Activated effector memory CD4-positive, alpha-beta T cell treated with Interleukin-2 at 50 U/mL for 16 hours (primary cell): ENCODE measurements around the gene INAFM2.

Experiments
- DNase-seq: peaks from one replicate; pipeline ENCODE4 v3.0.0-alpha.2; 2020

Gene INAFM2

DNA sequence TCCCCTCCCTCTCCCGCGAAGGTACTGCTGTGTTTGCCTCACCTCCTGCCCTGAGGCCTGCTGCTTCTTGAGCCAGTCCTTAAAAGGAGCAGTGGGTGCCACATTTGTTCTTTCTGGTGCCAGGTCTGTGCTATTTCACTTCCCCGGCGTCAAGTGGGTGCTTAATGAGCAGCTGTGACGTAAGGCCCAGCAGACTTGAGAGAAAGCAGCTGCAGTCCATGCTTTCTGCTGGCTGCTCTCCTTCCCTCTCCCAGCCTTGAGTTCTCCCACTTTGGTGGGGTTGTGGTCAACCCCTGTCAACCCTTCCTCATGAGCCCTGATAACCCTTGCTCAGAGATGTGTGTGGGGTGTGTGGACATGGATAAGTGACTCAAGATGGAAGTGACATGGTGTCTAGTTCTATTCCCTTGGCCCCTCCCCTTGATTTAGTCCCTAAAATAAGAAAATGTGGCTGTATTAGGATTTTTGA, 6.9 kb downstream of the INAFM2 start:
- DNase-seq = no peak

DNA sequence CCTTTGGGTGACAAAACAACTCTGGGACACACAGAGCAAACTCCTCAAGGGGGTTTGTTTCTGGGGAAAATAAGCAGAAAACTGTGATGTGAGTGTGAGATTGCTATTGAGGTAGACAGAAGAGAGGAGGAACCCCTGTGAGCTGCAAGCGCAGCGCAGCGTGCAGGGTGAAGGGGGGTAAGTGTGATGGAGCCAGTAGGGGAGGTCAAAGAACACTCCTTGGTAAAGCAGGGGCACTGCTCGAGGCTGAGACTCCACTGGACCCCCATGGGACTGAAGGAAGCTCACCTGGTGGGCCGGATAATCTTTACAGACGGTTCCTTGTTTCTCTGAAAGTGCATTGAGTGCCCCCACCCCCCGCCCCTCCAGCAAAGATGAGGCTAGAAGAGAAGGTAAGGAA, 7.5 kb downstream of the INAFM2 start:
- no peak for DNase-seq

DNA sequence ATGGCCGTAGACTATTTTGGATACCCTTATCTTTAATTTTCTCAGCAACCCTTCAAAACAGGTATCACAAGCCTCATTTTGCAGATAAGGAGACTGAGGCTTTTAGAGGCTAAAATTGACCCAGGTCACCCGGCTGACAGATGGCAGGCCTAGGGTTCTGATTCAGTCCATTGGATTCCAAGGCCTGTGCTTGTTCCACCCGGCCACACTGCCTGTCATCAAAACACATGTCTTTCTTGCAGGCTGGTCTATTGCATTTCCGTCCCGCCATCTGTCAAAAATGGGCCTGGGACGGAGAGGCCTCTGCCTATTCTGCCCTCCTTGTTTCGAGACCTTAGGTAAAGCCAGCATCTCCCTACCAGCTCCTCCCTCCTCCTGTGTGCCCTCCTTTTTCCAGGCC, 8.1 kb downstream of the INAFM2 start:
- DNase-seq = no peak

DNA sequence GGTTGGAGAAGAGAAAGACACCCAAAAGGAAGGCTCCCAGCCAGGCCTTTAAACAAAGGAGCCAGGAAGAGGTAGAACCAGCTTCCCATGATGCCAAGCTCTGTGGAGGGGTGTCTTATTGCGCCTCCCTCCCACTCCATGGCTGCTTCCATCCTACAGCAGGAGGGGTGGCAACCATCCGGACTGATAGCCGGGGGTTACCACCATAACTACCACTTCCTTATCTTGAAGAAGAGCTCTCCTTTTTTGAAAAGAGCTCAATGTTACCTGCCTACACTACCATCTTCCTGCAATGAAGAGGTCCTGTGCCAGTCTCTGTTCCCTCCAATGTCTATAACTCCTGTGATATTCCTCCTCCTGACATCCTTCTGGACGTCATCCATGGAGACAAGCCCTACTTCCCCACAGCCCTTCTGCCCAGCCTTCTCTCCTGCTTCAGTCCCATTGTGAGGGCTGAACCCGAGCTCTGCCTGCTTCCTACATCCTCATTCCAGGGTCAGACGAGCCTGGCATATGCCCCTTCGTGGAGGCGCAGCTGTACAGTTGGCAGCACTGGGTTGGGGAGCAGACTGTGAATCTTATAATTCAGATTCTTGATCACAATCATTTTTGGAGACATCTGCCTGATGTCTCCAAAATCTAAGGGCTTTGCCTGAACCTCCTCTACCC, 8.8 kb downstream of the INAFM2 start:
- no peak for DNase-seq

DNA sequence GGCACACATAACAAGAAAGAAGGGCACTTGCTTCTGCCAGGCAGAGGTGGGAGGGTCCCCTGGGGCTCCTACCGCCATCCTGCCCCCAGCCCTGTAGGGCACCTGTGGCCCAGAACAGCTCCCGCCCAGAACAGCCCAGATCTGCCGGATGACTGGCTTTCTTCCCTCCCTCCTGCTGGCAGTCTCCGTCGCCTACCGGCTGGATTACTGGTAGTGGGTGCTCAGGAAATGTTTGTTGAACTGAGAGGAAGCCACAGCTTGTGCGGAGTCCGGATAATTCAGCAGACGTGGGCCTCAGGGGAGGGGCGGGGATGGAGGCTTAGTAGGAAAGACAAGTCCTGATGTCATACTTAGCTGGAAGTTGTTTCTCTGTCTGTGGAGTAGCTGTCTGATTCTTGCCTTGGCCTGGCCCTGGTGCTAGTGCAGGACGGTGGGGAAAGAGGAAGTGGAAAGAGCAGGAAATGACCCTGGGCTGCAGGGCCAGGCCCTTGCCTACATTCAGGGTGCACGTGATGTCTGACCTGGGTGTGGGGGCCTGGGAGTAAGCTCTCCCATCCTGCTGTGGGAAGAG, 10.5 kb downstream of the INAFM2 start:
- DNase-seq = no peak

DNA sequence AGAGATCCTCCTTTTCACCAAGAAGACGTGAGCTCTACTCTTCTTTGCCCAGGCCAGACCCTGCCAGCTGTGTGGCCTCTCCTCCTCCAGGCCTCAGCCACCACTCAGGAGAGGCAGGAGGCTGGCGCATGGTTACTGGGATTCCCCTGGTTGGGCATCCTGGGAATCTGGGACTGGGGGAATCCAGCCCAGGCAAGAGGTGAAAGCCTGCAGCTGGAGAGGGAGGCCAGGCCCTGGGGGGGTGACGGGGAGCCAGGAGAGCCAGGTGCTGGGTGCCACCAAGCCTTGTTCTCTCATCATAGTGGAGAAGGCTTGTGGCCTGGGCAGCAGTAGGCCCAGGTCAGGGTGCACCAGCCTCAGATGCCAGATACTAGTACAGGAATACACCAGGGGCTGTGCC, 11.0 kb downstream of the INAFM2 start:
- no peak for DNase-seq

DNA sequence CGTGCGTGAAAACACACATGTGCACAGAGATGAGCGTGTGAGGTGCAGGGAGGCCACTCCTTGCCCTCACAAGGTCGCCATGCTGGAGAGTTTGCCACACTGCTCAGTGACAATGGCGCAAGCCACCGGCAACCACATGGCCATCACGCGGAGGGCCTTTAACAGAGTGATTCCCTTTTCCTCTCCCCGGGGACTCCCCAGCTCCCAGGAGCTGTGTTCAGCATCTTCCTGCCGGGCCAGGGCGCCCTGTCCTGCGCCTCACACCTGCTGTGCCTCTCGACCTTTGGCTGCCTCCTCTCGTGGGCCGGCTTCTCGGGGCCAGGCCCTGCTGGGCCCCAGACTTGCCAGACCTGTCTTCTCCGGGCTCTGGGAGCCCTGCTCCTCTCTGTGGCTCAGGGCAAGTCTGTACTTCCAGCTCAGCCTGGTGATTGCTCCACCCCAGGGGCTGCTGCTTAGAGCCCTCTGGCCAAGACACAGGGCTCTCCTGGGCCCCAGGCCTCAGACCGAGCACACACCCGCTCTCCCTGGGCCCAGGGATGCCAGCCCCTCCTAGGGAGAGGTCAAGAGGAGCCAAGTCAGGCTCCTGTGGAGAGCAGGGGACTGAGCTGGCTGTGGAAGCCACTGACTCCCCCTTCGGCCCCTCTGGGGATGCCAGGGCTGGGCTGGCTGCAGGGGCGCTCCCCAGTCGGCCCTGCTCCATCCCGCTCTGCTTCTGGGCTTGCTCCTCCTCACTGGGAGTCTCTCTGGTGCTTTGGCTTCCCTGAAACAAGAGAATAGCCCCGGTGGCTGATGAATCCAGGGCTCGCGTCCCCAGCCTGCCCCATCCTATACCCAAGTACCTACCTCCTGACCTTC, 11.7 kb downstream of the INAFM2 start:
- DNase-seq = no peak

DNA sequence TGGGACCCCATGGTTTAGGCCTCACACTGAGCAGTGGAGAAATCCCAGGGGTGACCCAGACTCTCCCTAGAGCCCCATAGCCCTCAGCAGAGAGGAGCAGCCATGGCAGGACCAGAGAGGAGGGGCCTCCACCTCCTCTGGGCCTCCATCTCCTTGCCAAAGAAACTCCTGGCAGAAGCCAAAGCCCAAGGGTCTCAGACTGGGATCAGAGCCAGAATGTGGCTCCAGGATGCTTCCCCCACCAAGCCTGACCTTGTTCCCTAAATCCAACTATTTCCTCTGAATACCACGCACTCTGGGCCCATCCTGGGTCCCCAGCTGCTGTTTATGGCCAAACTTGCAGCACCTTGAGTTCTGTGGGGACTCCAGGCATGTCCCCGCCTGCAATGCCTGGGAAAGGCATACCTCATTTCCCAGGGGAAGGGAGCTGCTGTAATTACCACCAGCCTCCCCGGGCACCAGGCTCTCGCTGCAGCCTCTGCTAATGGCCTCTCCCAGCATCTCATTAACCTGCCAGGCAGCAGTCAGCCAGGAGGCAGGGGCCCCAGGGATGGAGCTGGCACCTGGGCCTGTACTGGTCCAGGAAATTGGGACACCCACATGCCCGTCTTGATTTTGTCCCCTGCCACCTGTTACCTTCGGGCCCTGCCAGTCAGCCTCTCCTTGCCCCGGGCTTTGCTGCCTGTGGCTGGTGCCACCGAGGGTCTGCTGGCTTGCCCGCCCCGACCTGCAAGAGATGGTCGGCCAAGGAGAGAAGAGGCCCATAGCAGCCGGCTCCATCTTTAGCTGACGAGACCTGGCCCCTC, 12.6 kb downstream of the INAFM2 start:
- DNase-seq = no peak

DNA sequence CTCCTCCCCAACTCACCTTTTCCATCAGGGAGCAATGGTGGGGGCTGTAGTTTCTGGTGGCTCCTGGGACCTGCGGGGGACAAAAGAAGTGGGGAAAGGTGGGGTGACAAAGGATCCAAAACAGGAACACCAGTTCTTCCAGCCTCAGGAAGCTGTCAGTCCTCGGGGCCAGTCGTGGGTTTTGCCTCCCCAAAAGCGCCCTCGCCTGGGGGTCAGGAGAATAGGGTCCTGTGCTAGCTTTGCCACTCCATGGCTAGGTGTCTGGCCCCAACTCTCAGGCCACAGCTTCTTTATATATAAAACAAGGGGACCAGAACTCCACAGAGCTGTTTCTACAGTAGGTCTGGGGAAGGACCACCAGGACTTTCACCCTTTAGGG, 13.2 kb downstream of the INAFM2 start:
- DNase-seq = no peak

DNA sequence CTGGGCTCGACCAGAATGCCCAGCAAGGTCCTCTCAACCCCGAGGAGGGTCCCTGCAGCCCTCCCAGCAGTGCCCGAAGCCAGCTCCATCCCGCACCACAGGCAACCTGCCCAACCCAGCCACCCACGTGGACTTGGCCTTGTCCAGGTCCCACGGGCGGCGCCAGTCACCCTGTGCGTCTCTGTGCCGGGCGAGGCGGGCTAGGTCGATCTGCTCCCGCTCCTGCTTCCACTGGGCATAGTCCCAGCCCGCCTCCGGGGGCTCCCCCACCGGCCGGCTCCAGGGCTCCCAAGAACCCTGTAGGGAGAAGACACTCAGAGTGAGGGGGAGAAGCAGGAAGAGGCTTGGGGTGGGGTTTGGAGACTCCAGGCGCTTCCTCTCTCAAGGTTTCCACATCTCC, 14.1 kb downstream of the INAFM2 start:
- DNase-seq = no peak

DNA sequence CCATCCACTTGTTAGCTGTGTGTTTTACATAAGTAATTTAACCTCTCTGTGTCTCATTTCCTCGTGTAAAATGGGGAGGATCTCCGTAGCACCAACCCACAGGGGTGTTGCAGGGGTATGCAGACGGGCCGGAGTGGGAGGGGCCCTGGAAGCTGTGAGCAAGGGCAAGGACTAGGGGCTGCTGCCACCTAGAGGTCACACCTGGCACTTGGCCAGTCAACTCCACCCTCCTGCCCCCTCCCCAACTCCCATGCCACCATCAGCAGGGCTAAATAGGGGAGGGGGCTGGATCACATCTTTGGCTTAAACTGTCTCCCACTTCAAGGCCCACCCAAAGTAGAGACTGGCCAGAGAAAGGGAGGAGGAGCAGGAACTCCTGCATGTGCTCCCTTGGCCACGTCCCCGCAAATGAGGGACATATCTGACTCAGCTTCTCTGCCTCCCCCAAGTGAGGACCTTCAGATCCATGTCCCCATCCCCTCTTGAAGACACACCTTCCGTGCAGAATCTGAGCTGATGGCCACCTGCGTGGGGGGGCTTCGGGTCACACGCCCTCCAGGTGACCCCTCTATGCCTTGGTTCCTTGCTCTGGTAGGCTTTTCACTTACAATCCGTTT, 14.7 kb downstream of the INAFM2 start:
- DNase-seq = peak; percentile 59

DNA sequence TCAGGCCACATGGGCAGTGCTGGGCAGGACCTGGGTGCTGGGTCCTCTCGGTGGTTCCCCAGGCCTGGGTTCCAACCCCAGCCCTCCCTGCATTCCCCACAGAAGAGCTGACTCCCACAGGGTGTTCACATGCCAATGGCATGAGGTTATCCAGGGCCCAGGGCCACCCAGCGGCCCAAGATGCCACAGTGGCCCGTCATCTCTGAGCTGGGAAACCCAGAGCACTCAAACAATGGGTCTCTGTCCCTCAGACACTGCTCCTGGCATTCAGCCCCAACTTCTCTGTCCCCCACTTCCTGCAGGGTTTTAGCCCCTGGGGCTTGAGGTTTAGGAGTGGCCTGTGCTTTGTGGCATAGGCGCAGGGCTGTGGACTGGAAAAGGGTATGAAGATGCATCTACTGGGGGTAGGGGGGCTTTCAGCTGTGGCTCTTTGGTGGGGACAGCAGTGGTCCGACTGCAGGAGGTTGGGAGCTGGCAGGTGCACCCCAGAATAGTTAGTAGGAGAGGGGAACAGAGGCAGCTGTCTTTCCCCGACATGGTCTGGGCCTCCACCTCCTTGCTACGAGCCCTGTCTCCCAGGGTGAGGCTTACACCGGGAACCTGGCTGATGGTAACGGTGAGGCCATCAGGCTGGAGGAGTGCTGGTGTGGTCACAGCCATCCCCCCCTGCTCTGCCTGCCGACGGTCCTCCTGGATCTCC, 15.6 kb downstream of the INAFM2 start:
- no peak for DNase-seq

DNA sequence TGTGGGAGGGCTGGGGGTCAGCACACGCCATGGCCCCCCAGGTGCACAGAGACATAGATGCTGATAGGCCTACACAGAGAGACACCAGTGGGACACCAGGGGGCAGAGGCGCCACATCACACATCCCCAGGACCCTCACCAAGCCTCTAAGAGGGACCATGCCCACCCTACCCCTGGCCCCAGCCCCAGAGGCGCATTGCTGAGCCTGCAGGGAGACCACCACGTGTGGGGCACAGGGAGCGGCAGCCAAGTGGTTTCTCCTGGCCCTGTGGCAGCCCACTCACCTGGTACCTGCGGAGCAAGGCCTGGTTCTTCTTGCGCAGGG, 16.1 kb downstream of the INAFM2 start:
- DNase-seq = no peak

DNA sequence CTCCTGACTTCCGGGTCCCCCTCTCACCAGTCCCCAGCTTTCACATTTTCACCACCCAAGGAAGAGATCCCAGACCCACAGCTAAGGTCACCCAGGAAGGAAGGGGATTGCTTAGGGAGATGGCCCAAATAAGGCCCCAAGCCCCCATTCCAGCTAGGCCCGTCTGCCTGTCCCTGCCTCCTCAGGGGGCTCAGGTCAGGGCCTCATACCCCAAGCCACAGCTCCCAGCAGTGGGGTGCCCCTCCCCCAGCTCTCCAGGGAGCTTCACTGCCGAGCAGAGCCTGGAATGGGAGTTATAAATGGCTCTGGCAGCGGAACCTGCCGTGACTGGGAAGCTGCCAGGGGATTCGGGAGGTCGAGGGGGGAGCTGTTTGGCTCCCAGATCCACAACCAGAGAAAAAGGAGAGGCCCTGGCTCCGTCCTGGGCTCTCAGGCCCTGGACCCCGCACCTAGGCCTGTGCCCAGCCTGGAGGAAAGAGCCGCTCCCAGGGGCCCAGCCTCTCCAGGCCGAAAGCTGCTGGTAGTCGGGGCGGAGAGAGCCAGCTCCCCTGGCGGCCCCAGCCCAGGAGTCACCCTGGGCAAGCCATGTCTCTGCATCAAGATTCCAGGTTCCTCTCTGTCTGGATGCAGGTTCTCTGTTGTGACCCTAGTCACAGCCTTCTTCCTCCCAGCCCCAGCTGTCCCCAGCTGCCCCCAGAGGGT, 16.7 kb downstream of the INAFM2 start:
- no peak for DNase-seq

DNA sequence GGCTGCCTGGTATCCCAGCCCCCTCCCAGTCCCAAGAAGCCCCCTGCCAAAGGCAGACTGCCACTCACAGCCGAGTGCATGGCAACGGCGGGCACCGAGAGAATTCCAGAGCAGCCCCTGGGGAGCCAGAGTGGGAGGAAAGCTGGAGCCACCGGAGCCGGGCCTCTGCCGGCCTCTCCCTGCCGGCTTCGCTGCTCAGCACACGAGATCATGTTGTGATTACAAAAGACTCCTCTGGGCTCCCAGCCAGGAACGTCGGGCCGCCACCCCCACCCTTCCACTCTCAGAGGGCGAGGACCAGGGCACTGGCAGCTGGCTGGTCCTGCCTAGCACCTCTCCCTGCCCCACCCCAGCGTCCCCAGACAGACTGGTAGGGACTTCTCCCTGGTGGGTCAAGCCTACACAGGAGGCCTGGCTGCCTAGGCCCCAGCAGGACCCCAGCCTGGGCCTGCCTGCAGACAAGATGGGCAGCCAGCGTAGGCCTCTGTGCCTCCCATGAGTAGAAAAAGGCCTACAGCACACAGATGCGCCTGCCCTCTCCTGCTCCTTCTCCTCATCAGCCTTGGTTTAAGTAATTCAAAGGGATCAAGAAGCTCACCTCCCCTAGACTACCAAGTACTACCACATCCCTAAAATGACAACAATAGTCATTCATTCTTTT, 17.4 kb downstream of the INAFM2 start, which contains the start of gene CCDC9B:
Gene CCDC9B (minus strand): TSS at position 200 of the 661 bp plus-strand sequence. CDS start 120 bp downstream, at position 80.
- DNase-seq = no peak

DNA sequence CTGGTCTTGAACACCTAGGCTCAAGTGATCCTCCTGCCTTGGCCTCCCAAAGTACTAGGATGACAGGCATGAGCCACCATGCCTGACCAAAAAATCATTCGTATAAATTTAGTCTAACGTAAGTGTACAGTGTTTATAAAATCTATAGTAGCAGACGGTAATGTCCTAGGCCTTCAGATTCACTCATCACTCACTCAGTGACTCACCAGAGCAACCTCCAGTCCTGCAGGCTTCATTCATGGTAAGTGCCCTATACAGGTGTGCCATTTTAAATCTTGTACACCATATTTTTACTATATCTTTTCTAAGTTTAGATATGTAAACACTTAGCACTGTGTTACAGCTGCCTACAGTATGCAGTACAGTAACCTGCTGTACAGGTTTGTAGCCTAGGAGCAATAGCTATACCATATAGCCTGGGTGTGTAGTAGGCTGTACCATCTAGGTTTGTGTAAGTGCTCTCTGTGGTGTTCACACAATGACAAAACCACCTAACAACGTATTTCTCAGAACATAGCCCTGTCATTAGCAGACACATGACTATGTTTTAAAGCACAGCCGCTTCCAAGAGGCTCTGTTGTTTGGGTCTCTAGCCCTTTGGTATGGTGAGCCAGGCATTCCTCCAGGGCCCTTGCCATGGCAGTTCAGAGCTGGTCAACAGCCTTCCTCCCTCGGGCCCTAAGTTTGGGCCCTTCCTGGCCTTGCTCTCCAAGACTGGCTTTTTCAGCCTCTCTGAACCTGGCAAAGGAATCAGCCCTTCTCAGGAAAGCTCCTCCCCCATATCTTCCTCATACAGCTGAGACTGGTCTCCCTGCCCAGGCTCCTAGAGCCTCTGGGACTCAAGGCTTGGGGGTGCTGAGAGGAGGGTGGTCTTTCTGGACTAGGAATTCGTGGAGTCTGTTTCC, 19.2 kb downstream of the INAFM2 start:
- no peak for DNase-seq

DNA sequence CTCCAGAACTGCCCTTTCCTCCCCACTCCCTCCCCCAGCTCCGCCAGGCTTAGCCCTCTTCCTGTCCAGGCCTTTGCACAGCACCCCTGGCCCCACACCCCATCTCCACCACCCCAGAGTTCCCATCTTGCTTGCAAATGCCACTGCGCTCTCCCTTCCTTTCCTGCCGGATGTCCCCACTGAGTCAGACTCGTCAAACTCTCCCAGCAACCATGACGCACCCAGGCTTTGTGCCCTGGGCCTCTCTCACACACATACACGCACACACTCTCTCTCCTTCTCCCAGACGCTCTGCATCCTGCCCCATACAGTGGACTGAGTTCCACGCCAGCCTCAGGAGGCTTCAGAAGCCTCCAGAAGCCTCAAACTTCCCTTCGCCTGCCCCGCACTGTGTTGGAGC, 20.0 kb downstream of the INAFM2 start:
- no peak for DNase-seq

DNA sequence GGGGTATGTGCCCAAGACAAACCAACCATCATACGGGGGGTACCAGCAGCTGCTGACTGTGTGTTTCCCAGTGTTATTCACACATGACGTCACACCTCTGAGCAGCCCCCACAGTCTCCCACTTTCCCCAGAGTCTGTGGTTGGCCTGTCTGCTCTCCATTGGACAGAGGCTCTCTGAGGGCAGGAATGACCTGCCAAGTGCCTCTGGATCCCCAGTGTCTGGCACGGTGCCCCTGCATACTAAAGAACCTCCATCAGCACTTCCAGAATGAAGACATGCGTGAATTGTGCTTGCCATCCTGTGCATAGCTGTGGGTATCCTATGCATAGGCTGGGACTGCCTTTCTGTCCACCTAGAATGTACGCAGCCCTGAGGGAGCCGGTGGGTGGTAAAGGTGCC, 20.7 kb downstream of the INAFM2 start:
- no peak for DNase-seq

DNA sequence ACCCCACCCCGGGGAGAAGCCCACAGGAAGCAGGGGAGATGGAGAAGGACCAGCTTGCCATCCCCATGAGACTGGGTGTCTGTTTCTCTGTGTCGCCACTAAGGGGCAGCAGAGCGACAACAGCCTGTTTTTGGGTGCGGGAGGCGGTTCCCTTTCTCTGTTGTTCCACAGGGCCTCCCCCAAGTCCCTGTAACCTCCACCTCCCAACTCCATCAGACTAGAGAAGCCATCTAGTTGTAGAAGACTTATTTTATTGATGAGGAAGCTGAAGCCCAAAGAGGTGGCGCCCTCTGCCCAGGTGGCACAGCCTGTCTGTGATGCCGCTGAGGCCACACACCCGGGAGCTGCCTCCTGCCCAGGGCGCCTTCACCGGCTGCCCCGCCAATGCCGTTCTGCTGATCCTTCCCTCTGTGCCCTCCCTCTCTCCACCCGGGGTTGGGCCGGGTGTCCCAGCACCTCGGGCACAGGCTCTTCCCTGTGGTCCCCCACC, 21.2 kb downstream of the INAFM2 start:
- DNase-seq = peak; percentile 47
